Panc1 (cell line): Measurements from ENCODE around the gene GOSR1. TPM values are rescaled to one million over a fixed set of nuclear protein-coding genes. Genes with fewer than 3 reads are reported as not detected.

Experiments used
- ATAC-seq: fragments of 200-7000 bp; cut with Tn5 transposase; 2 replicates; pipeline ENCODE4 v1.9.1; 2020; ENCODE audit warnings: mild to moderate bottlenecking, moderate library complexity
- BruUV-seq: library from RNA; stranded (reverse); fragments of 400-500 nt; replicated peaks from 2 replicates; lab custom pipeline; 2021; lab: Mats Ljungman, UMichigan
- CTCF ChIA-PET: fragments of 300-600 bp; sonication (Branson Sonifier 250); formaldehyde crosslinking; loops from one replicate; lab custom pipeline; 2022; ENCODE audit warnings: antibody characterized with exemption; lab: Charles Lee
- POLR2A ChIA-PET: fragments of 300-600 bp; sonication (Branson Sonifier 250); formaldehyde crosslinking; loops from one replicate; lab custom pipeline; 2022; ENCODE audit warnings: antibody characterized with exemption; lab: Charles Lee
- DNase-seq: peaks from one replicate; pipeline ENCODE4 v3.0.0-alpha.2; 2010; ENCODE audit warnings: low read depth, low spot score
- H3K27ac ChIP-seq: 2 replicates; pipeline ENCODE4 v1.5.1; 2011; ENCODE audit warnings: mild to moderate bottlenecking, low read length, inconsistent platforms
- H3K27me3 ChIP-seq: fragments of 200-500 bp; sonication (Bioruptor generic); 2 replicates; pipeline ENCODE4 v1.6.0; 2014; ENCODE audit warnings: low read length, inconsistent platforms; ENCODE audit not compliant: control insufficient read depth, insufficient read depth
- H3K36me3 ChIP-seq: fragments of 200-500 bp; sonication (Bioruptor generic); 2 replicates; pipeline ENCODE4 v1.5.1; 2014; ENCODE audit warnings: inconsistent platforms, mild to moderate bottlenecking, low read length, moderate library complexity; ENCODE audit not compliant: control insufficient read depth, insufficient read depth
- H3K4me1 ChIP-seq: 2 replicates; pipeline ENCODE4 v1.5.1; 2011; ENCODE audit warnings: inconsistent platforms, mild to moderate bottlenecking, low read length, moderate library complexity; ENCODE audit not compliant: control insufficient read depth, insufficient read depth
- H3K4me3 ChIP-seq, 2 experiments: 2 replicates each; pipeline ENCODE4 v1.5.1; 2011 to 2012; ENCODE audit warnings: low read depth in 2 of 2, low read length in 2 of 2, mild to moderate bottlenecking in 2 of 2, inconsistent platforms in 1 of 2, moderate library complexity in 1 of 2
- H3K9me3 ChIP-seq: fragments of 200-500 bp; sonication (Bioruptor generic); 2 replicates; pipeline ENCODE4 v1.5.1; 2014; ENCODE audit warnings: low read depth, mild to moderate bottlenecking, inconsistent platforms, low read length, moderate library complexity; ENCODE audit not compliant: control insufficient read depth, insufficient read depth
- POLR2AphosphoS5 ChIP-seq: IDR thresholded peaks from 2 replicates; pipeline ENCODE4 v1.6.1; 2012; ENCODE audit warnings: mild to moderate bottlenecking, low read depth, low read length, moderate library complexity
- SIN3A ChIP-seq: IDR thresholded peaks from 2 replicates; pipeline ENCODE4 v1.6.1; 2012; ENCODE audit warnings: low read depth, mild to moderate bottlenecking, low read length, moderate library complexity, borderline replicate concordance; ENCODE audit not compliant: insufficient read depth
- TCF7L2 ChIP-seq: IDR thresholded peaks from 2 replicates; pipeline ENCODE4 v1.6.1; 2011; ENCODE audit warnings: mild to moderate bottlenecking, low read depth, low read length, inconsistent platforms
- in situ Hi-C: cut with HindIII; loops from 2 replicates; pipeline ENCODE4 v1.10.0; 2016; ENCODE audit warnings: low sequenced_read_pairs, low pct_unique_long_range_greater_than_20kb
- intact Hi-C: fragments of 100-400 bp; cut with micrococcal nuclease; formaldehyde crosslinking; loops from one replicate; pipeline ENCODE4 v1.10.0; 2022; ENCODE audit not compliant: unreplicated experiment
- total RNA-seq: library from RNA; stranded (reverse); gene quantifications from one replicate; pipeline ENCODE4 v1.2.1, GENCODE V29; 2021; ENCODE audit not compliant: unreplicated experiment
- TF ChIP-seq, protein P1 (sequence below): fragments of 450-650 bp; IDR thresholded peaks from 2 replicates; pipeline ENCODE4 v1.5.1; 2017; ENCODE audit warnings: mild to moderate bottlenecking
- TF ChIP-seq, protein P2 (sequence below), 2 experiments: IDR thresholded peaks; 2 replicates each; pipeline ENCODE4 v1.6.1; 2011 to 2012; ENCODE audit warnings: low read depth in 2 of 2, control low read depth in 1 of 2, low read length in 1 of 2, mild to moderate bottlenecking in 1 of 2, moderate library complexity in 1 of 2; ENCODE audit not compliant: insufficient read depth in 1 of 2

The GOSR1 gene
- total RNA-seq, 1 experiment from 2014 or later, result 68.0 TPM

DNA sequence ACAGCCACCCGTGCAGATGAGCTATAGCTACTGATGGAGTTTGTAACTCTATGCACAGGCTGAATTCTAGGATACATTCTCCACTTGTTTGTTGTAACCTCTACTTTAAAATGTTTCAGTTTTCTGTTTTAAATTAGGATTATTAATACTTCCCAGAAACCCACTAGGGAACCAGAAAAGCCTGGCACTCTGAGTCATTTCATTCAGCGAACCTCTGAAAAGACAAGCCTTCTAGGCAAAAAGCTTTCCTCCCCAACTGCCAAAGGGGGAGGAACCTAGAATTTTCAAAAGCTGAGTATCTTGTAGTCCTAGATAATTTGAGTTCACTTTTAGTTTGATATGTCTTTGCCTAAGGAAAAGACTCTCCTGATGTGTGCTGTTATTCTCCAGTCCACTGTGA lies 43.2 kb downstream of the GOSR1 start:
- Histone ChIP-seq H3K27ac (no peak overlapping the region), H3K27me3 (no peaks in the 10 kb centered on the region), H3K36me3 (peaks cover 9% of the 10 kb centered on the region), H3K9me3 (no peaks in the 10 kb centered on the region), H3K4me1 (no peaks in the 10 kb centered on the region), H3K4me3 (no peak overlapping the region)
- intact Hi-C loops (loop anchor here (10.0 kb wide), 1 partner anchor 566 kb away; no protein-coding TSS in a partner anchor), in situ Hi-C loops (no loop called here)
- TF ChIP-seq TCF7L2 (no peak), POLR2AphosphoS5 (no peak), SIN3A (no peak)
- TF ChIP-seq, protein P1, sequence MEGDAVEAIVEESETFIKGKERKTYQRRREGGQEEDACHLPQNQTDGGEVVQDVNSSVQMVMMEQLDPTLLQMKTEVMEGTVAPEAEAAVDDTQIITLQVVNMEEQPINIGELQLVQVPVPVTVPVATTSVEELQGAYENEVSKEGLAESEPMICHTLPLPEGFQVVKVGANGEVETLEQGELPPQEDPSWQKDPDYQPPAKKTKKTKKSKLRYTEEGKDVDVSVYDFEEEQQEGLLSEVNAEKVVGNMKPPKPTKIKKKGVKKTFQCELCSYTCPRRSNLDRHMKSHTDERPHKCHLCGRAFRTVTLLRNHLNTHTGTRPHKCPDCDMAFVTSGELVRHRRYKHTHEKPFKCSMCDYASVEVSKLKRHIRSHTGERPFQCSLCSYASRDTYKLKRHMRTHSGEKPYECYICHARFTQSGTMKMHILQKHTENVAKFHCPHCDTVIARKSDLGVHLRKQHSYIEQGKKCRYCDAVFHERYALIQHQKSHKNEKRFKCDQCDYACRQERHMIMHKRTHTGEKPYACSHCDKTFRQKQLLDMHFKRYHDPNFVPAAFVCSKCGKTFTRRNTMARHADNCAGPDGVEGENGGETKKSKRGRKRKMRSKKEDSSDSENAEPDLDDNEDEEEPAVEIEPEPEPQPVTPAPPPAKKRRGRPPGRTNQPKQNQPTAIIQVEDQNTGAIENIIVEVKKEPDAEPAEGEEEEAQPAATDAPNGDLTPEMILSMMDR, result no peak
- TF ChIP-seq, protein P2, sequence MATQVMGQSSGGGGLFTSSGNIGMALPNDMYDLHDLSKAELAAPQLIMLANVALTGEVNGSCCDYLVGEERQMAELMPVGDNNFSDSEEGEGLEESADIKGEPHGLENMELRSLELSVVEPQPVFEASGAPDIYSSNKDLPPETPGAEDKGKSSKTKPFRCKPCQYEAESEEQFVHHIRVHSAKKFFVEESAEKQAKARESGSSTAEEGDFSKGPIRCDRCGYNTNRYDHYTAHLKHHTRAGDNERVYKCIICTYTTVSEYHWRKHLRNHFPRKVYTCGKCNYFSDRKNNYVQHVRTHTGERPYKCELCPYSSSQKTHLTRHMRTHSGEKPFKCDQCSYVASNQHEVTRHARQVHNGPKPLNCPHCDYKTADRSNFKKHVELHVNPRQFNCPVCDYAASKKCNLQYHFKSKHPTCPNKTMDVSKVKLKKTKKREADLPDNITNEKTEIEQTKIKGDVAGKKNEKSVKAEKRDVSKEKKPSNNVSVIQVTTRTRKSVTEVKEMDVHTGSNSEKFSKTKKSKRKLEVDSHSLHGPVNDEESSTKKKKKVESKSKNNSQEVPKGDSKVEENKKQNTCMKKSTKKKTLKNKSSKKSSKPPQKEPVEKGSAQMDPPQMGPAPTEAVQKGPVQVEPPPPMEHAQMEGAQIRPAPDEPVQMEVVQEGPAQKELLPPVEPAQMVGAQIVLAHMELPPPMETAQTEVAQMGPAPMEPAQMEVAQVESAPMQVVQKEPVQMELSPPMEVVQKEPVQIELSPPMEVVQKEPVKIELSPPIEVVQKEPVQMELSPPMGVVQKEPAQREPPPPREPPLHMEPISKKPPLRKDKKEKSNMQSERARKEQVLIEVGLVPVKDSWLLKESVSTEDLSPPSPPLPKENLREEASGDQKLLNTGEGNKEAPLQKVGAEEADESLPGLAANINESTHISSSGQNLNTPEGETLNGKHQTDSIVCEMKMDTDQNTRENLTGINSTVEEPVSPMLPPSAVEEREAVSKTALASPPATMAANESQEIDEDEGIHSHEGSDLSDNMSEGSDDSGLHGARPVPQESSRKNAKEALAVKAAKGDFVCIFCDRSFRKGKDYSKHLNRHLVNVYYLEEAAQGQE (IDR thresholded peaks at IDR 0.05; ENCODE audit: insufficient read depth in 1 of 2, low read depth in 2 of 2, low read length in 1 of 2), result no peak
- ATAC-seq (no peak), DNase-seq (no peak)
- no TSS peak for BruUV-seq
- ChIA-PET POLR2A (interaction anchor here (0.6 kb wide), 1 partner anchor 15 kb away, joined by 9 read pairs; no protein-coding TSS in a partner anchor), CTCF (no interaction called here)

DNA sequence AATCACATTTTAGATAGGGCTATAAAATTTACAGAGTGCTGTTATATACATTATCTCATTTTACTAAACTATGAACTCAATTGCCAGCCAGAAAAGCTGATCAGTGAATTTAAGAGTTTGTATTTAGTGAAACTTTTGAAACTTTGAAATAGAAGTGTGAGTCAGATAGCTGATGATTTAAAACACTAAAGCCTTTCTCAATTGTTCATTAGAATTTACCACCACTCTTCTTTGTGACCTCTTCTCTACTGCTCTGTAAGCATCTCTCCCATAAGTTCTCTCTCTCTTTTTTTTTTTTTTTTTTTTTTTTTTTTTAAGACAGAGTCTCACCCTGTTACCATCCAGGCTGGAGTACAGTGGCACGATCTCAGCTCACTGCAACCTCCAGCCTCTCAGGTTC lies 43.7 kb downstream of the GOSR1 start:
- no TSS peak for BruUV-seq
- H3K4me1 ChIP-seq, result no peaks in the 10 kb centered on the region

More for the DNA sequence above, 43.7 kb downstream of the GOSR1 start:
- intact Hi-C loops, result loop anchor here (10.0 kb wide), 1 partner anchor 566 kb away; no protein-coding TSS in a partner anchor
- ChIA-PET POLR2A (interaction anchor here (0.6 kb wide), 1 partner anchor 15 kb away, joined by 9 read pairs; no protein-coding TSS in a partner anchor), CTCF (no interaction called here)
- Histone ChIP-seq H3K4me3 (no peak overlapping the region), H3K9me3 (no peaks in the 10 kb centered on the region), H3K27me3 (no peaks in the 10 kb centered on the region), H3K27ac (no peak overlapping the region), H3K36me3 (peaks cover 9% of the 10 kb centered on the region)
- ATAC-seq (no peak), DNase-seq (no peak)
- in situ Hi-C loops, result no loop called here
- no peak for TF ChIP-seq TCF7L2
- TF ChIP-seq, protein P1, result no peak
- TF ChIP-seq, protein P2 (IDR thresholded peaks at IDR 0.05; ENCODE audit: insufficient read depth in 1 of 2, low read depth in 2 of 2, low read length in 1 of 2), result no peak
